HFFc6 (cell line): Measurements from ENCODE around the gene ZNF592. TPM values are rescaled to one million over a fixed set of nuclear protein-coding genes. Genes with fewer than 3 reads are reported as not detected.

Experiments used
- DNase-seq: peaks from one replicate; pipeline ENCODE4 v3.0.0-alpha.2; 2018
- H3K27ac Mint-ChIP-seq: 2 replicates; pipeline ENCODE4 v1.8.0; 2020; ENCODE audit warnings: mild to moderate bottlenecking, mixed read lengths
- H3K27me3 Mint-ChIP-seq: 2 replicates; pipeline ENCODE4 v1.8.0; 2021; ENCODE audit warnings: mild to moderate bottlenecking, moderate library complexity, mixed read lengths; ENCODE audit not compliant: insufficient read depth
- H3K36me3 Mint-ChIP-seq: 2 replicates; pipeline ENCODE4 v1.8.0; 2021; ENCODE audit warnings: low read depth, mixed read lengths
- H3K4me1 Mint-ChIP-seq: 2 replicates; pipeline ENCODE4 v1.8.0; 2020; ENCODE audit warnings: low read depth, mixed read lengths
- H3K4me3 Mint-ChIP-seq: 2 replicates; pipeline ENCODE4 v1.8.0; 2020; ENCODE audit warnings: mild to moderate bottlenecking, moderate library complexity, mixed read lengths
- H3K9me3 Mint-ChIP-seq: 2 replicates; pipeline ENCODE4 v1.8.0; 2020; ENCODE audit warnings: mild to moderate bottlenecking, mixed read lengths
- CTCF ChIP-seq: fragments of 200-600 bp; sonication (generic); IDR thresholded peaks from 2 replicates; pipeline ENCODE4 v1.5.0; 2021; ENCODE audit warnings: antibody characterized with exemption, mild to moderate bottlenecking
- total RNA-seq, 6 experiments: library from RNA; stranded (reverse); fragmentation: NEBNext Ultra II Directional; extraction: Animal tissue kit (Norgen Biotek cat#: 25700); gene quantifications; 2 replicates in 1 of 6; 3 replicates in 5 of 6; pipeline ENCODE4 v1.2.3, GENCODE V29; 2021

The ZNF592 gene
- total RNA-seq, 6 experiments from 2014 or later: 15.4 to 19.0 (median 17.6) TPM

- TF ChIP-seq CTCF: no peak
- H3K27me3 Mint-ChIP-seq: peaks cover 2% of the 10 kb centered on the region
- H3K4me3 Mint-ChIP-seq: no peak overlapping the region
- H3K4me1 Mint-ChIP-seq: peaks cover 18% of the 10 kb centered on the region
- no peak for DNase-seq
- H3K9me3 Mint-ChIP-seq: no peaks in the 10 kb centered on the region
- no peak overlapping the region; the same call in 1 of the 2 replicates for H3K27ac Mint-ChIP-seq
- peaks cover 33% of the 10 kb centered on the region for H3K36me3 Mint-ChIP-seq
Measured at GRCh38 chr15:84800365-84800806, 52.0 kb downstream of the ZNF592 start.

- H3K4me1 Mint-ChIP-seq: peaks cover 7% of the 10 kb centered on the region
- no peak for DNase-seq
- peaks cover 28% of the 10 kb centered on the region for H3K36me3 Mint-ChIP-seq
- TF ChIP-seq CTCF: no peak
- no peak overlapping the region for H3K4me3 Mint-ChIP-seq
- H3K27ac Mint-ChIP-seq: no peak overlapping the region
- H3K9me3 Mint-ChIP-seq: no peaks in the 10 kb centered on the region
- no peaks in the 10 kb centered on the region; the same call in none of the 2 replicates for H3K27me3 Mint-ChIP-seq
Measured at GRCh38 chr15:84804005-84804900, 55.9 kb downstream of the ZNF592 start.

GRCh38 chr15:84805221-84805620 is 56.8 kb downstream of the ZNF592 start:
- TF ChIP-seq CTCF: no peak
- Mint-ChIP-seq H3K27ac (no peak overlapping the region), H3K36me3 (peaks cover 28% of the 10 kb centered on the region), H3K4me1 (peaks cover 17% of the 10 kb centered on the region), H3K27me3 (no peaks in the 10 kb centered on the region; the same call in none of the 2 replicates), H3K9me3 (no peaks in the 10 kb centered on the region), H3K4me3 (no peak overlapping the region)
- DNase-seq: no peak

- H3K4me1 Mint-ChIP-seq: peaks cover 25% of the 10 kb centered on the region
- no peak overlapping the region for H3K4me3 Mint-ChIP-seq
- TF ChIP-seq CTCF: no peak
- H3K27ac Mint-ChIP-seq: no peak overlapping the region
- no peaks in the 10 kb centered on the region for H3K9me3 Mint-ChIP-seq
- no peak for DNase-seq
- H3K36me3 Mint-ChIP-seq: peaks cover 29% of the 10 kb centered on the region
- no peaks in the 10 kb centered on the region; the same call in none of the 2 replicates for H3K27me3 Mint-ChIP-seq
Measured at GRCh38 chr15:84807228-84807627, 58.8 kb downstream of the ZNF592 start.

- Mint-ChIP-seq H3K27me3 (peaks cover 5% of the 10 kb centered on the region; the same call in 1 of the 2 replicates), H3K36me3 (peaks cover 10% of the 10 kb centered on the region), H3K27ac (peak overlapping the region; percentile 60; the same call in 1 of the 2 replicates), H3K4me3 (peak overlapping the region; percentile 23), H3K9me3 (no peaks in the 10 kb centered on the region), H3K4me1 (peaks cover 25% of the 10 kb centered on the region)
- DNase-seq: peak; percentile 60
- TF ChIP-seq CTCF: no peak
Measured at GRCh38 chr15:84810073-84810840, 61.9 kb downstream of the ZNF592 start.
